GM18868 (cell line): Measurements from ENCODE around the gene OXCT1.

Experiments
- ATAC-seq: cut with Tn5 transposase; IDR thresholded peaks from one replicate; pipeline ENCODE4 v1.9.1; 2021; ENCODE audit warnings: mild to moderate bottlenecking, moderate library complexity; ENCODE audit not compliant: unreplicated experiment

Gene OXCT1

DNA sequence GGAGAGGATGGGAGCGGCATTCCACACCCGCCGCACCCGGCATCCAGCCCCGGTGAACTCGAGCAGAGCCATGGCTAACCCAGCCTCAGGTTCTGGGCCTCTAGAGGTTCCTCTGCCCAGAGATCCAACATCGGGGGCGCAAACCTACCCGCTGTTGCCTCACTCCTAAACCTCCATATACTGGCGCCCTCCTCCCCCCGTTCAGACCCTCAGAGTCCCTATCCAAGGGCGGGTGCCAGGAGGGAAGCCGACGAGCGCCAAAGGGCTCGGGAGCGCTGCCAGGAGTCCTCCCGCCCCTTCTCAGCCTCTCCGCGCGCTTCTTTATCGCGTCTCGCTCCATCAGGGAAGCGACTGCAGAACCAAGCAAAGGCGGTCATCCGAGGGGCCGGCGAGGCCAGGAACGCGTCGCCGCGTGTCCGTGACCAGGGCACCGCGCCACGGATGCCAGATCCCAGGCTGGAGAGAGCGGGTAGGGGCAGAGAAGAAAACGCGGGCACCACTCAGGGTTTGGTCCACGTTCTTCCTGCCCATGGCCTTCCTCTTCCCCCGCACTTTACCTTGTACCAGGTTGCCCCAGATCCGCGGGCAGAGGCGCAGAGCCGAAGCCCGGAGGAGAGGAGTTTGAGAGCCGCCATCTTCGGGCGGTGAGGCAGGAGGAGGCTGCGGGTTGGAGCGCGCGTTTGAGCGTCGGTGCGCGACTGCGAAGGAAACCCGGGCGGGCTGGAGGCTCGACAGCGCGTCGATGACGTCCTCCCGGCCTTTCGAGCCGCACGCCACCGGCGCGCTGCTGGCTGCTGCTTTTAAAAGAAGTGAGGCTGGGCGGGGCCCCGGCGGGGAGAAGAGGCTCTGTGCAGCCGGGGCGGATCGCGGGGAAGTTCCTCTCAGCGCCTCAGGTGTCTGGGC lies at the start of gene OXCT1:
TSS of gene OXCT1 (minus strand) at position 702 of the 903 bp plus-strand sequence. CDS start at position 635, 67 bp downstream.
- ATAC-seq, result peak; percentile 93

DNA sequence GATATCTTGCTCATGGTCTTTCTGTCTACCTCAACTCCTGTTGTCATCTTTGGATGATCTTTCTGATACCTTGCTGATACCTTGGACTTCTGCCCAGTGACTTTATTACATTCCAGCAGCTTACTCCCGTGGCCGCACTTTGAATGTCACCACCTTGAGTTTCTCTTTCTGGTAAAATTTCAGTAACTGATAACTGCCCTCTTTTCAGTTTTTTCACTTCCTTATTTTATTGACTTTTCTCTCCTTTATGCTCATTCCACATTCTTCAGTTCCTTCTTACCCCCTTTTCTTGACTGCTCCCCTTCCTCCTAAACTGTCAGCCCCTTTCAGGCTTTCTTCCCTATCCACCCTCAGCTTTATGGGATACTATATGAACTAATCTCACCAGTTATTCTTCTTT lies 47.9 kb upstream of the OXCT1 start:
- ATAC-seq, result peak; percentile 61

DNA sequence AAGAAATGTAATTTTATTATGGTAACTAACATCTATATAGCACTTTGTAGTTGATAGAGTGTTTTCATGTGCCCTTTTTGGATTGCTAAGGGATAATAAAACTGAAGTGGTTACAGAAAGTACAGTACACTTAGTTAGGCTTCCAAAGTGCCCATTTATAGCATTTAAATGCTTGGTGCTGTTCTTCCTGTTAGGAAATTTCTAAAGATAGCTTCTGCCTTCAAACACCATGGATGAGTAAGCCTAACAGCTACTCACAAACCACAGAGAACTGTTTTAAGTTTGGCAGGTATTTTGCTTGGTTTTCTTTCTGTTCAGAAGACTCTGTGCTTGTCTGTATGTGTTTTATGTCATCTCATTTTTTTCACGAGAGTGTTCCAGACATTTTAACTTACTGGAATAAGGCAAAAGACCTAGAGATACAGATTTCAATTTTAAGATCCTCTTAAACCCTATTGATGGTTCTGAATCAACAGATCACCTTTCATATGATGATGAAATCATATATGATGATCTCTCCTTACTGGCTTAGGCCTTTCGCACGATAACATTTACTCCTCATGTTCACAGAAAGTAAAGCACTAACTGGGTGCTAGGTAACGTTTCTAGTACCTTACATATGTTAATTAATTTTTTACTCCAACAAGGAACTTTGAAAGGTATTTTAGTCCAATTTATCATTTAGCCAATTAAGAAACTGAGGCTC lies 38.3 kb upstream of the OXCT1 start:
- ATAC-seq, result no peak

DNA sequence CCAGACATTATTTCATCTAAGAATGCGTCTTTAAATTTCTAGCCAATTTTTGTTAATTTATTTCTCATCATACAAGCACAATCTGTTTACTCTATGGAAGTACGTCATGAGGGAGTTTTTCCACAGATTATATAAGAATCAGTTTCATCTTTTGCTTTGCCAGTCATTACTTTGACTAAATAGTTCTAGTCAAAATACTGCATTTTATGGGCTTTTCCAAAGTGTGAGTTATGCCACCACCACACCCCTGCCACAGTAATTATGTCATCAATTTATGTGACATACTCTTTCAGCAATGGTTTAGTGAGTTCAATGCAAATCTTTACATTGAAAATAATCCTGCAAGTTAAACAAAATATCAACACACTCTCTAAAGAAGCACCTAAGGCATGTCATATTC lies 35.9 kb upstream of the OXCT1 start:
- no peak for ATAC-seq

DNA sequence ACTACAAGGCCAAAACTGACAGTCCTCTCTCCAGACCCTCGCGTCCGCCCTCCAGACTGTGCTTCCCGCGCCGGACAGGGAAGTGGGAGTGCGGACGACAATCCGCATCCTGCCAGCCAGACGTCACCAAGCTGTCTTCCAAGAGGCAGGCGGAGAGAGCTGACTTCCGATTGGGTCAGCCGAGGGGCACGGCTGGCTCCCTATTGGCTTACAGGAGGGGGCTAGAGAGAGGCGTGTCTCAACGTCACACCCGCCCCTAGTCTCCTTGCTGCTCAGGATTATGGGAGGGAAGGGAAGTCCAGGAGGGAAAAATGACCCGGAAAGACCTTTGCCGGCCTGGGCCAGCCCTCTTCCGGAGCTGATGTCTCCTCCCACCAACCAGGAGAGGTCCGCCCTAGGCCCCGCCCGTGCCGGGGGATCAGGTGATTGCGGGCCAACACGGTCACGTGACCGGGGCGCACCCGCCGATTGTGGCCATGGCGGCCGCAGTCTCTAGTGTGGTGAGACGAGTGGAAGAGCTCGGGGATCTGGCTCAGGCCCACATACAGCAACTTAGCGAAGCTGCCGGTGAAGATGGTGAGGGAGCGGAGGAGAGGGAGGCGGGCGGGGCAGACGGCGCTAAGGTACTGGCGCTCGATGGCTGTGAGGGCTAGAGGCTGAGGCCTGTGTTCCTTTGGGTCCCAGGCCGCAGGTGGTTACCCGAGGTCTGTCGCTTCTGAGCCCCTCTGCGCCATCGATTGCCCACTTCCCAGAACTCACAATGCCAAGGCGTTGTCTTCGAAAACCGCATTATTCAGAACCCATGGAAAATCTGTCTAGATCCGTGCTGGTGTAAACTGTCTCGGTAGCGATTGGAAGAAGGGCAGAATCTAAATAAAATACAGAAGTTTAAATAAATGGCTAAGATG lies 33.9 kb upstream of the OXCT1 start, which contains the start of gene RIMOC1:
TSS of gene RIMOC1 (plus strand) at position 453 of the 908 bp plus-strand sequence. CDS start at position 477, 24 bp downstream.
- ATAC-seq, result peak; percentile 99

DNA sequence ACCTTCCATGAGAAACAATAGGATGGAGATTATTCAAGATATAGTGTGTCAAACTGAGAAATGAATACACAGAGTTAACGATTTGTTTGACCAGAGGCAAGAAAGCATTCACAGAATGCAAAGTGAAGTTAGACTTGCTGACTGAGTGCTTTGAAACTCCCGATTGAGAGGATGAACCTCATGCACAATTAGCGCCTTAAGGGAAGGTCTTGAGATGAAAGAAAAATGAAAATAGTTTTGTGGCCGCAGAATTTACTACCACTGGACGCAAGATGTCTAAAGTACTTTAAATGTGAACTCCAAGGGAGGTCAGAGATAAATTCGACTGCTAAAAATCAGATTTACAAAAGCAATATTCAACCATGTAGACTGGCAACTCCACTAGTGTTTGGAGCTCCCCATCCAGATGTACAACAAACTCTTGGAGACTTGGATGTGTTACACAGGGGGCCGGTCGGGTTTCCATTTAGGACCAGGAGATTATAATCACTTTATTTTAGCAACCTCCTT lies 33.2 kb upstream of the OXCT1 start:
- no peak for ATAC-seq

DNA sequence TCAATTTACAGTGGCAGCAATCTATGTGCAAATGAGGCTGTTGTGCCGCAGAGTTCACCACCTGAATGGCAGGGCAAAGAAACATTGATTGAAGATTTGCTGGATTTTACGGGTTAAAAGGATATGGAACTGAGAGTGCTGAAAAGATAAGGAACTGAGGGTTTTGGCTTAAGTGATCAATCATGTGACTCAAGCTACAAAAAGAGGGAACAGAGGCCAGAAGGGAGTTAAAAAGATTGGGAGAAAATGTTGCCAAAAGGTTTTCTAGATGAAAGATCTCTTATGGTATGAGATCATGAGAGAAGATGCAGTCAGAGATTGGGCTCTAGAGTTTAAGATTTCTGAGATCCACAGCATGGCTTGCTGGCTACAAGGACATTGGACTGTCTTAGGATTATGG lies 26.0 kb upstream of the OXCT1 start:
- no peak for ATAC-seq

DNA sequence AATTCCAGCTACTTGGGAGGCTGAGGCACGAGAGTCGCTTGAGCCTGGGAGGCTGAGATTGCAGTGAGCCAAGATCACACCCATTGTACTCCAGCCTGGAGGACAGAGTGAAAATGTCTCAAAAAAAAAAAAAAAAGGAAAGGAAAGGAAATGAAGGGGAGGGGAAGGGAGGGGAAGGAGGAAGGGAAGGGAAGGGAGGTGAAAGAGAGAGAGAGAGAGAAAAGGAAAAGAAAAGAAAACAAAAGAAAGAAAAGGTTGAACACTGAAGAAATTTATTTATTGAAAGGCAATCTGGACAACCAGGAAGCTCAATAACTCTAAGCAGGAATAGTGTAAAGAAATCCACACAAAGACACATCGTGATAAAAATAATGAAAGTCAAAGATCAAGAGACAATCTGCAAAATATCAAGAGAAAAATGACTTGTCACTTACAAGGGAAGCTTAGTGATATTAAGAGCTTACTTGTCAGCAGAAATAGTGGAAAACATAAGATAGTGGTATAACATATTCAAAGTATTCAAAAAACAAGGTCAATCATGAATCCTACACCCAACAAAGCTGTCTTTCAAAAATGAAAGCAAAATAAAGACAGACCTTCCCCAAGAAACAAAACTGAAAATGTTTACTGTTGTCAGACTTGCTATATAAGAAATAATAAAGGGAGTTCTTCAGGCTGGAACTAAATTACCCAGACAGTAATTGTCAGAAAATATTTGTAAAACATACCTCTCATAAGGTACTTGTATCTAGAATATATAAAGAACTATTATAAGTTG lies 23.0 kb upstream of the OXCT1 start:
- ATAC-seq, result no peak

DNA sequence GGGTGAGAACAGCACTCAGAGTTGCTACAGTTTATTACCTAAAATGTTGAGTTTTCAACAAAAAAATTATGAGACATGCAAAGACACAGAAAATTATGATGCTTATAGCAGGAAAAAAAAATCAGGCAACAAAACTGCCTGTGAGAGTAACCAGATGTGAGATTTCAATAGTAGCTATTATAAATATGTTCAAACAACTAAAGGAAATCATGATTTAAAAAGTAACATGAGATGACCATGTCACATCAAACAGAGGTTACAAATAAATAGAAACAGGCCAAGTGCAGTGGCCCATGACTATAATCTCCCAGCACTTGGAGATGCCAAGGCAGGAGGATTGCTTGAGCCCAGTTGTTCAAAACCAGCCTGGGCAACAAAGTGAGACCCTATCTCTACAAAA lies 21.8 kb upstream of the OXCT1 start:
- no peak for ATAC-seq

DNA sequence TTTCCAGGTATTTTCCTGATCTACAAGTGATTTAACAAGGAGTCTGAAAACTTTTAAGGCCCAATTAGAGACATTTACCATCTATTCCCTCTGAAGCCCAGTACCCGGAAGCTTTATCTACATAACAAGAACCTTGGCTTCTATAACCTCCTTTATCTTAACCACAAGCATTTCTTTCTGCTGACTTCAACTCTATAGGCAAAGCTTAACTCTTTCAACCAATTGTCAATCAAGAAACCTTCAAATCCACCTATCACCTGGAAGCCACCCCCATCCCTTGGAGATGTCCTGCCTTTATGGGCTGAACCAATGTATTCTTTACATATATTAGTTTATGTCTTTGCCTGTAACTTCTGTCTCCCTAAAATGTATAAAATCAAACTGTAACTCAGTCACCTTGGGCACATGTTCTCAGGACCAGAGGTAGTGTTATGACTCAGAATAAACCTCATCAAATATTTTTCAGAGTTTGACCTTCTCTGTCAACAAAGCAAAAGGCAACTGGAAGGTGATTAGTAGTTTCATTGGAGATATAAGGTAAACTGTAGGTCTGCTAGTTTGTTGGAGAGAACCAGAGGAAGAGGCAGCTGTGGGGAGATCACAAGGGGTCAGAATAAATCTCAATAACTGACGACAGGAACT lies 21.0 kb upstream of the OXCT1 start:
- peak; percentile 54 for ATAC-seq

DNA sequence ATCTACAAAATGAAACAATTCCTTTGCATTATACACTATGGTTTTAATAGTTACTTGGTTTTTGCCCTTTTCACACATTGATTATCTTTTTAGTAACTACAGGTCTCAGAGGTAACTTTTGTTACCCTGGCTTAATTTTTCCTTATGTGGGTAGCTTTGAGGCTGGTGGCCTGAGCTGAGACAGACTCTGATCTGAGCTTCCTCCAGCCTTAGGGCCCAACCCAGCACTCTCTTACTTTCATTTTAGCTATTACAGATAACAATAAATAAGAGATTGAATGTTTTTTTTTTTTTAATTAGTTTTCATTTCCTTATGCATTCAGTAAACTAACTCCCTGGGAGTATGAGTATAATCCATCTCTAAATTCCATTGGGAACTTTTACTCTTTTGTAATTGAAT lies 15.1 kb upstream of the OXCT1 start:
- ATAC-seq, result no peak

DNA sequence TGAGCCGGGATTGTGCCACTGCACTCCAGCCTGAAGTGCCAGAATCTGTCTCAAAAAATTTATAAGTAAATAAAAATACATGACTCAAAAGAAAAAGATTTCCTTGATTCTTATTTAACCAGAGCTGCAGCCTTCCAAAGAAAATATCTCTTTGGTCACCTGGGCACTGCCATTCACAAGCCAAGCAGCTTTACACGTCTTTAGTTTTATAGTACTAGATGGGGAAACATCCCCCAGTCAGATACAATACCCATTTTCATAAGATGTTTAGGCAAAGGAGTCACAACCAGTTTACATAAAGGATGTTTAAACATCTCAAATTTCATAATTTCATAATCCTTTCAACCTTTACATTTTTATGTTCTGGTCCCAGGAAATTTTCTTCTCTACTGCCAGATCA lies 13.7 kb upstream of the OXCT1 start:
- no peak for ATAC-seq

DNA sequence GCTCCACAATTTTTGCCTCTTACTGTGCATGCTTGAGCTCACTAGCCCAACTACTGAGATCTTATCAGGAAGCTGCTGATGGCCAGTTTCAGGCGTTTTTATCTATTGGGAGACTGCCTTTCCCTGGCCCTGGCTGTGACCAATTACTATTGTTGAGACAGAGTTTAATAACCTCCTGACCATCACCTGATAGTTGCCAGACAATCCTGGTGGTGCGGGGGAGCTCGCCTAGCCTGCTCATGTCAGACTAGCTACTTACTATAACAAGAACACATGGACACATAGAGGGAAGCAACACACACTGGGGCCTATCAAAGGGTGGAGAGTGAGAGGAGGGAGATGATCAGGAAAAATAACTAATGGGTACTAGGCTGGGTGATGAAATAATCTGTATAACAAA lies 13.0 kb upstream of the OXCT1 start:
- ATAC-seq, result no peak

DNA sequence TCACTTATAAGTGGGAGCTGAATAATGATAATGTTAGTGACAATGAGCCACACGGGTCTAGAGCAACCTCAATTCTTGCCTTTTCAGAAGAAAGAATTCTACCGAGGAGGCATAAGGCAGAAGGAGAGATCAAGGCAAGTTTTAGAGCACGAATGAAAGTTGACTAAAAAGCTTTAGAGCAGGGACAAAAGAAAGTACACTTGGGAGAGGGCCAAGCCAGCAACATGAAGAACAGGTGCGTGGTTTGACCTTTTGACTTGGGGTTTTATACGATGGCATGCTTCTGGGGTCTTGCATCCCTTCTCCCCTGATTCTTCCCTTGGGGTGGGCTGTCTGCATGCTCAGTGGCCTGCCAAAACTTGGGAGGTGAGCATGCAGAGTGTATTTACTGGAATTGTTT lies 12.5 kb upstream of the OXCT1 start:
- ATAC-seq, result no peak

DNA sequence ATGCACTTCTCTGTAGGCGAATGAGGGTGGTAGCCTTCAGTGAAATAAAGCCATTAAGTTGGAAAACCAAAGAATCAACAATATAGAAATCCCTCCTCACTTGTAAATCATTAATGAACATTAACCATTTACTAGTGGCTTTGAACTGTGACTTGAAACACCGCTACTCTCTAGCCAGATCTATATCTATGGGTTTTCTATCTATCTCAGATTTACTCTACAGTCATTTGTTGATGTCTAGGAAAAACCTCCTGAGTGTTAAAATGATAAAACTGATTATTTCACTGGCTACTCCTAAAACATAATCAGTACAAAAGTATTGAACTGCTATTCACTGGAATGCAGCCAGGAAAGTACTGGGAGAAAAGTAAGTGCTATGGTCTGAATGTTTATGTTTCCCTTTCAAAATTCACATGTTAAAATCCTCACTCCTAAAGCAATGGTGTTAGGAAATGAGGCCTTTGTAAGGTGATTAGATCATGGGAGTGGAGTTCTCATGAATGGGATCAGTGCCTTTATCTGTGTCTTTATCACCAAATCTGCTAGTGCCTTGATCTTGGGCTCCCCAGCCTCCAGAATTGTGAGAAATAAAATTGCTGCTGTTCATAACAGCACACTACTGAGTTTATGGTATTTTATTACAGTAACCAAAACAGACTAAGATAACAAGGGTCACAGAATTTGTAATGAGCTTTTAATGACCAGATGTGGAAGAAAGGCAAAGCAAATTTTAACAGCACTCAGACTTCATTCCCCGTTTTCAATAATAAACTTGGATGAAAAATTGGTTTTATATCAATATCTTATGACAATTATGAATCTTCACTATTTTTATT lies 8.6 kb upstream of the OXCT1 start:
- no peak for ATAC-seq

DNA sequence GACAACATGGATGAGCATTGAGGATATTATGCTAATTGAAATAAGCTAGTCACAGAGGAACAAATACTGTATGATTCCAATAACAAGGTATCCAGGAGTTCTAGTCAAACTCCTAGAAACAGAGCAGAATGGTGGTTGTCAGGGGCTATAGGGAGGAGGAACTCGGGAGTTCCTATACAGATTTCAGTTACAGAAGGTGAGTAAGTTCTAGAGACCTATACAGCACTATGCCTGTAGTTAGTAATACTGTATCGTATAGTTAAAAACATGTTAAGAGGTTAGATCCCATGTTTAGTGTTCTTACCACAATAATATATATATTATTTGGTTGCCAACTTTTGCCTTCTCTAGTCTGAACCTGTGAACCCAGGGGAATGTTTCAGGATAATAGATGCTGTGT lies 7.9 kb upstream of the OXCT1 start:
- no peak for ATAC-seq

DNA sequence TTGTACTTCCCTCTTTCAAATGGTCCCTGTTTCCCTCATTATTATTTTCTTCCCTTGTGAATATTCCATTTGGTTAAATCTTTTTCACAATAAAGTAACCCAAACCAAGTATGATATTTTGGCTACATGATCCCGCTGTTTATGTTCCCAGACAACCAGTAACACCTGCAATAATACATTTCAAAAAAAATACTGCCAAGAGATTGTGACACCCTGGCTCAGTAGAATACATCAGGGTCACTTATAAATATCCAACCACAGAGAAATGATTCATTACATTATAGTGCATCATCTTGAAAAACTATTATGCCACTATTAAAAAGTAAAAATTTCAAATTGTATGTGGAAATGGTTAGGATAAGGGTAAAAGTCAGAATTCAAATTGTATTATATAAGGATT lies 7.2 kb upstream of the OXCT1 start:
- no peak for ATAC-seq

DNA sequence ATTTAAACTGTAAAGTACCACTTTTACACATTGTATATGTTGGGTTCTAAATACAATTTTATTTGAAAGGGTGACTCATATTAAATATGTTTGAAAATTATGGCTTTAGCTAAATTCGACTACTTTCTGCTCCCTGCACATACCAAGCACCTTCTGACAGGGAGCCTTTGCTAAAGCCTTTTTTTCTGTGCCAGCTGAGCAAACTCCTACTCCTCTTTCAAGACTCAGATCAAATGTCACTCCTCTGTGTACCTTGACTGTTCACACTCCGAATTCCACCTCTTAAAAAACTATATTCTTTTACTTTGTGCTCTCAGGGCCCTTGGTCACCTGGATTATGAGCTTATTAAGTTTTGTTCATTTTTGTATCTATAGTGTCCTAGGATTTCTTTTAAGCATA lies 6.5 kb upstream of the OXCT1 start:
- no peak for ATAC-seq

DNA sequence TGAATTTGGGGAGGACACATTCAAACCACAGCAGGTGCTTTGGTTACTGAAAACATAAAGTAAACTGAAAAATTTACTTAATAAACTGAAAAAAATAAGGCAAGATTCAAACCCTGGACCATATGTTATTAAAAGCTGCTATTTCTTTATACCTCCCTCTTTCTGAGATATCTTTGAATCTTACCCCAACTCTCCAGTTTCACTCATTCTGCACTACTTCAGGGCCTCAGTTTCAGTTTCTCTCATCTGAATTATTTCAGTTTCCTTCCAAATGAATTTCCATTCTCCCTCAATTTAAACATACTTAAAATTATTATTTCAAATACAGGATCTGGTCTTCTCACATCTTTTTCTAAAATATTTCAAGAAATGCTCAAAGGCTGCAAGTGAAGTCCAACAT lies 4.9 kb upstream of the OXCT1 start:
- no peak for ATAC-seq
